ENCODE data around the gene CACNA1S. TPM values are rescaled to one million over a fixed set of nuclear protein-coding genes. Genes with fewer than 3 reads are reported as not detected.
A peak's percentile ranks its signal among the peaks of the same experiment; 100 is the strongest.

Gene CACNA1S
- total RNA-seq, 2 experiments from 2014 or later: not detected

DNA sequence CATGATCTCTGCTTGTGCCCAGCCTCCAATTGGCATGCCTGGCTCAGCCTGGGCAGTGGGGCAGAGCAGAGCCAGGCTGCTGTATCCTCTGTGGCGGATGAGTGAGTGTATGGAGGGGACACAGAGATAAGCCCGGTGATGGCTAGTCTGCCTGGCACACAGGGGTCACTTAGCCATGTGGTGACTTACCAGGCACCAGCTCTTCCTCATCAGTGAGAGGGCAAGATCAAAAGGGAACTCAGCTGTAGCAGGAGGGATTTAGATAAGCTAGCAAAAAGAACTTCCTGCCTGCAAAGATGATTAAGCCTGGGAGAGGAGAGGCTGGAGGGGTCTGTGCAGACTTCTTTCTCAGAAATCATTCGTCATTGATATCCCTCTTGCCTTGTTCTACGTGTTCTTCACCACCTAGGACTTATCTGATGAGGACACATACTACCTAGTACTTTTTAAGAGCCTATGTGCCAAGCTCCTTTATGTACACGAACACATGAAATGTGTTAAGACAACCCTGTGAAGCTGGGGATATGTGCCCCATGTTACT is 96.6 kb downstream of the CACNA1S start:
- Histone ChIP-seq H3K27me3 (ENCODE audit: control insufficient read depth in 1 of 2, insufficient read depth in 2 of 2, low read length in 2 of 2) (no peaks in the 10 kb centered on the region), H3K27ac (ENCODE audit: low read depth in 1 of 2, low read length in 2 of 2) (no peak overlapping the region), H3K4me3 (ENCODE audit: low read length) (no peak overlapping the region), H3K4me1 (ENCODE audit: insufficient read depth, low read length) (peaks cover 100% of the 10 kb centered on the region), H3K9me3 (ENCODE audit: control insufficient read depth in 1 of 2, insufficient read depth in 1 of 2, low read length in 2 of 2) (no peaks in the 10 kb centered on the region), H3K36me3 (ENCODE audit: insufficient read depth, low read length) (peaks cover 16% of the 10 kb centered on the region)
- peak overlapping the region; percentile 90 for H3K27ac Mint-ChIP-seq
- peaks cover 15% of the 10 kb centered on the region for H3K36me3 Mint-ChIP-seq (ENCODE audit: low read depth)
- DNase-seq: peak in 2 of 14 experiments; percentile 27 to 34
- intact Hi-C loops (cut with DNase I, micrococcal nuclease): no loop called here
- ATAC-seq (ENCODE audit: poor library complexity): no peak
- H3K4me1 Mint-ChIP-seq (ENCODE audit: low read depth): peaks cover 91% of the 10 kb centered on the region
- POLR2A ChIA-PET: interaction anchor here (1.0 to 1.3 kb wide), 3 partner anchors 8 to 20 kb away, joined by 3 to 6 read pairs (median 3); partner anchors contain the start of gene KIF21B
- H3K9me3 Mint-ChIP-seq: no peaks in the 10 kb centered on the region
- CTCF ChIA-PET: interaction anchor here (1.2 to 2.2 kb wide), 3 partner anchors 36 to 104 kb away, joined by 4 to 8 read pairs (median 5); no protein-coding TSS in a partner anchor
- TF ChIP-seq, protein P1, sequence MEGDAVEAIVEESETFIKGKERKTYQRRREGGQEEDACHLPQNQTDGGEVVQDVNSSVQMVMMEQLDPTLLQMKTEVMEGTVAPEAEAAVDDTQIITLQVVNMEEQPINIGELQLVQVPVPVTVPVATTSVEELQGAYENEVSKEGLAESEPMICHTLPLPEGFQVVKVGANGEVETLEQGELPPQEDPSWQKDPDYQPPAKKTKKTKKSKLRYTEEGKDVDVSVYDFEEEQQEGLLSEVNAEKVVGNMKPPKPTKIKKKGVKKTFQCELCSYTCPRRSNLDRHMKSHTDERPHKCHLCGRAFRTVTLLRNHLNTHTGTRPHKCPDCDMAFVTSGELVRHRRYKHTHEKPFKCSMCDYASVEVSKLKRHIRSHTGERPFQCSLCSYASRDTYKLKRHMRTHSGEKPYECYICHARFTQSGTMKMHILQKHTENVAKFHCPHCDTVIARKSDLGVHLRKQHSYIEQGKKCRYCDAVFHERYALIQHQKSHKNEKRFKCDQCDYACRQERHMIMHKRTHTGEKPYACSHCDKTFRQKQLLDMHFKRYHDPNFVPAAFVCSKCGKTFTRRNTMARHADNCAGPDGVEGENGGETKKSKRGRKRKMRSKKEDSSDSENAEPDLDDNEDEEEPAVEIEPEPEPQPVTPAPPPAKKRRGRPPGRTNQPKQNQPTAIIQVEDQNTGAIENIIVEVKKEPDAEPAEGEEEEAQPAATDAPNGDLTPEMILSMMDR (IDR thresholded peaks at IDR 0.05): no peak
- H3K4me3 Mint-ChIP-seq: peak overlapping the region; percentile 69
- no peaks in the 10 kb centered on the region for H3K27me3 Mint-ChIP-seq

DNA sequence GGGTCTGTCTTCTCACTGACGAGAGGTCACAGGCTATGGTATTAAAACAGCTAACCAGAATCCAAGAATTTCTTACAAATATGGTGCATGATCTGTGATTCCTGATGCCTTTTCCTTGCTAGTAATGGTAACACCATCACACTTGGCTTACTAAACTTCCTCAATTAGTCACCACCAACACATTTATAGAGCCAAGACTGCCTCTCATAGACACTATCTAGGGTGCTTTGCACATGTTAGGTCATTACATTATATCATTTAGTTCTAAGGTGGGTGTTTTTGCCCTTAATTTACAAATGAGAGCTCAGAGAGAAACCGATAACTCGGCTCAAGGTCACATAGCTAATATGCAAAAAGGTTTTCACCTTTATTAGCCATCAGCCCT is 97.4 kb downstream of the CACNA1S start:
- peak overlapping the region; percentile 15 for H3K4me3 Mint-ChIP-seq

DNA sequence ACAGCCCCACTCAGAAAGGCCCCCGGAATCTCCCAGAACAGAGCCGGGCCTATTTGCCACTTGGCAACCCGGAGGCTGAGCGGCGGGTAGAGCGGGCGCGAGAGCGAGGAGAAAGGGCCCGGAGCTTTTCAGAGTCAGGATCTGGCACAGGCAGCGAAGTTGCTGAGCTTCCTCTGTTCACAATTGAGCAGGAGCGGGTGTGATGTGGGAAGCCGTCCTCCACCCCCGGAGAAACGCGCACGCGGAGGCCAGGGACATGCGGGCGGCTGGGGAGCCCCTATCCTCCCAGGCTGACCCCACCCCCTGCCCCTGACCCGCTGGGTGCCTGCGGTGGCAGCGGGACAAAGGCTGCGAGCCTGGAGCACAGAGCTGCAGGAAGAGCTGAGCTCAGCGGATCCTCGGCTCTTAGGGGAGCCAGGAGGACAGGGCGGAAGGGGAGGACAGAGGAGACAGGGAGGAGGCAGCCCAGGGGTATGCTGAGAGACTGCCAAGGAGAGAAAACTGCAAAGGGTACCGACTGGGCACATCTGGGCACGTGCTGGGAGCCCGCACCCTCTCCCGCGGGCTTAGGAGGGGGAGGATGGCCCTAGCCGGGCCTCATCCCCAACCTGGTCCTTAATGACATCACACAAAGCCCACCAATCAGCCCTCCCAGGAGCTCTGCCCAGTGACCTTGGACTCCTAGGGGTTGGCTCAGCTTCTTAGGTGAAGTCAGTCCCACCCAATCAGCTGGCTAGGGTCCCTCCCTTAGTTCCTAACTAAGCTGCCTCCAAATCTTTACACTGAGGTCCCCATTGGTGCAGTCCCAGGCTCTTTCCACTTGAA is 98.0 kb downstream of the CACNA1S start:
- ATAC-seq (ENCODE audit: poor library complexity) (no peak), DNase-seq (no peak)
- H3K4me1 ChIP-seq (ENCODE audit: insufficient read depth, low read length): peaks cover 98% of the 10 kb centered on the region
- peak overlapping the region; percentile 15 for H3K4me3 Mint-ChIP-seq
- CTCF ChIA-PET: interaction anchor here (1.8 kb wide), 1 partner anchor 105 kb away, joined by 4 read pairs; no protein-coding TSS in a partner anchor
- H3K27ac ChIP-seq (ENCODE audit: low read depth in 1 of 2, low read length in 2 of 2): no peak overlapping the region
- H3K27ac Mint-ChIP-seq: peak overlapping the region; percentile 90
- H3K27me3 Mint-ChIP-seq: no peaks in the 10 kb centered on the region
- H3K36me3 ChIP-seq (ENCODE audit: insufficient read depth, low read length): peaks cover 19% of the 10 kb centered on the region
- no peaks in the 10 kb centered on the region for H3K9me3 Mint-ChIP-seq
- H3K9me3 ChIP-seq (ENCODE audit: control insufficient read depth in 1 of 2, insufficient read depth in 1 of 2, low read length in 2 of 2): no peaks in the 10 kb centered on the region
- H3K4me3 ChIP-seq (ENCODE audit: low read length): no peak overlapping the region
- peaks cover 89% of the 10 kb centered on the region for H3K4me1 Mint-ChIP-seq (ENCODE audit: low read depth)
- intact Hi-C loops (cut with DNase I, micrococcal nuclease): no loop called here
- POLR2A ChIA-PET: interaction anchor here (1.3 kb wide), 1 partner anchor 9 kb away, joined by 6 read pairs; the partner anchor contains the start of gene KIF21B
- H3K27me3 ChIP-seq (ENCODE audit: control insufficient read depth in 1 of 2, insufficient read depth in 2 of 2, low read length in 2 of 2): no peaks in the 10 kb centered on the region
- TF ChIP-seq, protein P1 (IDR thresholded peaks at IDR 0.05): no peak
- H3K36me3 Mint-ChIP-seq (ENCODE audit: low read depth): peaks cover 26% of the 10 kb centered on the region

More for the DNA sequence above, 97.4 kb downstream of the CACNA1S start:
- Mint-ChIP-seq H3K4me1 (ENCODE audit: low read depth) (peaks cover 89% of the 10 kb centered on the region), H3K27me3 (no peaks in the 10 kb centered on the region), H3K27ac (peak overlapping the region; percentile 90), H3K9me3 (no peaks in the 10 kb centered on the region), H3K36me3 (ENCODE audit: low read depth) (peaks cover 20% of the 10 kb centered on the region)
- DNase-seq (no peak), ATAC-seq (ENCODE audit: poor library complexity) (no peak)
- TF ChIP-seq, protein P1 (IDR thresholded peaks at IDR 0.05): no peak
- ChIA-PET POLR2A (interaction anchor here (1.0 to 1.3 kb wide), 3 partner anchors 9 to 21 kb away, joined by 3 to 6 read pairs (median 3); partner anchors contain the start of gene KIF21B), CTCF (interaction anchor here (1.8 to 2.2 kb wide), 2 partner anchors 35 to 104 kb away, joined by 4 to 8 read pairs; no protein-coding TSS in a partner anchor)
- H3K36me3 ChIP-seq (ENCODE audit: insufficient read depth, low read length): peaks cover 16% of the 10 kb centered on the region
- intact Hi-C loops (cut with DNase I, micrococcal nuclease): no loop called here
- H3K4me1 ChIP-seq (ENCODE audit: insufficient read depth, low read length): peaks cover 100% of the 10 kb centered on the region
- no peaks in the 10 kb centered on the region for H3K9me3 ChIP-seq (ENCODE audit: control insufficient read depth in 1 of 2, insufficient read depth in 1 of 2, low read length in 2 of 2)
- no peak overlapping the region for H3K4me3 ChIP-seq (ENCODE audit: low read length)
- H3K27me3 ChIP-seq (ENCODE audit: control insufficient read depth in 1 of 2, insufficient read depth in 2 of 2, low read length in 2 of 2): no peaks in the 10 kb centered on the region
- H3K27ac ChIP-seq (ENCODE audit: low read depth in 1 of 2, low read length in 2 of 2): no peak overlapping the region
